Measurements from ENCODE around the gene ASXL3.

The ASXL3 gene

DNA sequence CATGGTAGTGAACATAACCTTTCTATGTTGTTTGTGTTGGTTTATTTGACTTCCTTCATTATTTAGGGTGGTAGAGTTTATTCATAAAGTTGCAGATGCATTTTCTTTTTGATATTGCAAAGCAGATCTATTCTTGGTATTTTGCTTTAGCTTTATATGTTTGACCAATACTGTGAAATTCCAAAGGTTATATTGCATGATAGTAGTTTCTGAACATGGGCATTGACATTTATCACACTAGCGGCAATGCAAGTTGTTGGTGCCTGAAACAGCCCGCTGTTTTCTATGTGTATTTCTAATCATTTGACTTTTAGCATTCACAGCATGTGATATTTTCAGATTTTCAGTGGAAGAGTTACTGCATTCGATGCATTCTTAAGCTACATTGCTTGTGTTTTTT lies 87.2 kb downstream of the ASXL3 start:
- no peak for DNase-seq

DNA sequence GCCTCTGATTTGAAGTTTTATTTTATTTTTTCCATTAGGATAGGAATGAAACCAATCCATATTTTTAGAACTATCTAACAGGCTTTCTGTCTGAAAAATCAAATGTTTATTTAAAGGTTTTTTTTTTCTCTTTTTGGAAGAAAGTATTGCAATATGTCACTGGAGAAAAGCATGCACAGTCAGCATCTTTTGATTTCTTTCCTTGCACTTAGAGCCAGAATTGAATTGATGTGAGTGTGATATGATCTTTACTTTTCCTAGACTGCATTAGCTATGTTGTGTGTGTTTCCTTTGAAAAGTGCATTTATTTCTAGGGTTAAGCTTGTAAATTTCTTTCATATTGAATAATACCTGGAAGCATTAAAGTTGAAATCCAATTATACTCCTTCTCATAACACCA lies 87.6 kb downstream of the ASXL3 start:
- no peak for DNase-seq

DNA sequence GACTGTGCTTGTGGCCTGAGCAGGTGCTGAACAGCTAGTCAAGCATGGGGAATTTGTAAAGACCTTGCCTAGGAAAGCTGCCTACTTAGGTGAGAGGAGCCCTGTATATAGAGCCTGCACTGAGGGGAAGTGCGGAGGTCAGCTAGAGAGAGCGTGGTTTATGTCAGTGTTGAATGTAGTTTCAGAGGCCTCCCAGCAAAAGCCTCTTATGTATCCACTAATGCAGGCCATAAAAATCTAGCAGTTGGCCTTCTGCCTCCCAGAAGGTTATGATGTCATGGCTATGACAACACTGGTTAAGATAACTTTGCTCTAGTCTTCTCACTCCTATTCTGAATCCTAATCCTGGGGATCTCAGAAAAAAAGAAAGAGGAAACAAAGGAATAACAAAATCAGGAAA lies 88.9 kb downstream of the ASXL3 start:
- no peak for DNase-seq

DNA sequence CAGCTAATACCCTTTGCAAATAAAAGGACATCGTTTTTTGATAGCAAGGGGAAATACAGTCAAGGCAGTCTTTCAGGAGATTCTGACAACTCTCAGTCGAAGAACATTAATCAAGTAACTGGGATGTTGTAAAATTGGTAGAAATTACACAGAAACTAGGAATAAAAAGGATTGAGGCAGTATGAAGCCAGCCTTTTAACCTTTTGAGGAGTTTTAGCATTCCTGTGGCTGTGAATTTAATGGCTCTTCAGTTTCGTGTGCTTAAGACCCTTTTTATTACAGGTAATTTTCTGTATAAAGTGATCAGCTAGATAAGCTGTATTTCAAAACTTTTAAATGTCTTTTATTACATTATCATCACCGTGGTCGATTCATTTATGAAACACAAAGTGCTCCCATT lies 91.6 kb downstream of the ASXL3 start:
- DNase-seq: no peak

DNA sequence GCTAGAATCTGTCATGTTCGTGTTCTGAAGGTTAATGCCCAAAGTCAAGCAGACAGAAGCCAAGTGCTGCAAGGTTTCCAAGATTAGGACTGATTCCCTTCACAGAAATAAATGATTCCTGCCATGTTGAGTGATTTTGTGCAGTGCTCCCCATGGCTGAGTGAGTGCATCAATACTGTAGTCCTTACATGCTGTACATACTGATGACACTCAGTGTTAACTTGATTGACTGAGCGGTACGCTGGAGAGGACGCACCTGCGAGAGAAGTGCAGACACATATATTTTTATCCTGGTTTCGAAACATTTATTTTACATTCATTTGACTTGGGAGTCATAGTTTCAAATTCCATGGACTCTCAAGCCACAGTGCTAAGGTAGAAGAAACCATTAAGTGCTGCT lies 92.0 kb downstream of the ASXL3 start:
- no peak for DNase-seq

DNA sequence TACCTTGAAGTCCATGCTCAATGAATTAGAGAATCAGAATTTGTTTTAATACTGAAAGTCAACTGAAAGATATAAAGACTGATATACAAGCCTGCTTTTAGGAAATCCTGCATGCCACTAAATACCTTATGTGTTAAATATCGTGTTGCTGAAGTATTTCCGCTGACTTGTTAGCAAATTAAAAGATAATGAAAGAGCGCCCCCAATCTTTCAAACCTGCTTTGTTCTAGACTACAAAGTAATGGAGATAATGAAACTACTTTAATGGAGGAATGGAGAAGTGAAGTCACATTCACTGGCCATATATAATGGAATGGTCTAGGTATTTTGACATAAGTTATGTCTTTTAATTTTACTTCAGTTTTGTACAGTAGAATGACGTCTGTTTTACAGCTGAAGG lies 95.7 kb downstream of the ASXL3 start:
- DNase-seq: no peak

DNA sequence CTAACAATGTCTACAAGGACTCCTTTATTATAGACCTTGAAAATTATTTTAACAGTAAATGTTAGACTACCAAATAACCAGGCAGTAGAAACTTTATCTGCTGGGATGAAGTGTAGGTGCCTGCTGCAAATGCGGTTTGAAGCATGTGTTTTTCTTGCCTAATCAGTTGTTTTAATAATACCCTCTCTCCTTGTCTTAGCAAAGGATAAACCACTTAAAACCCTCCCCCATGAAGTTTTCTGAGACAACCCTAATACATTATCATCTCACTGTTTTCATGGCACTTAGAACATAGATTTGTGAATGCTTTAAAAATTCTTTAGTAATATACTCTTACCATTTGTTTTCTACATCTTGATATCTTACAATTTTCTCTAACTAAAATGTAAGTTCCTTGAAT lies 98.6 kb downstream of the ASXL3 start:
- no peak for DNase-seq

DNA sequence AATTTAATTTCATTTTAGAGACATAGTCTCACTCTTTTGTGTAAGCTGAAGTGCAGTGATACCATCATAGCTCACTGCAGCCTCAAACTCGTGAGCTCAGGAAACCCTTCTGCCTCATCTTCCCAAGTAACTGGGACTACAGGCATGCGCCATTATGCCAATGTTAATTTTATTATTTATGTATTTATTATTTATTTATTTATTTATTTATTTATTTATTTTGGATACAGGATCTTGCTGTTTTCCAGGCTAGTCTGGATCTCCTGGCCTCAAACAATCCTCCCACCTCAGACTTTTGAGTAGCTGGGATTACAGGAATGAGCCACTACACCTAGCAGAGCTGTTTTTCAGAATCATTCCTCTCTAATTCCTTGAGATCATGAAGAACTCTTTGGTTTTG lies 99.9 kb downstream of the ASXL3 start:
- DNase-seq: no peak

DNA sequence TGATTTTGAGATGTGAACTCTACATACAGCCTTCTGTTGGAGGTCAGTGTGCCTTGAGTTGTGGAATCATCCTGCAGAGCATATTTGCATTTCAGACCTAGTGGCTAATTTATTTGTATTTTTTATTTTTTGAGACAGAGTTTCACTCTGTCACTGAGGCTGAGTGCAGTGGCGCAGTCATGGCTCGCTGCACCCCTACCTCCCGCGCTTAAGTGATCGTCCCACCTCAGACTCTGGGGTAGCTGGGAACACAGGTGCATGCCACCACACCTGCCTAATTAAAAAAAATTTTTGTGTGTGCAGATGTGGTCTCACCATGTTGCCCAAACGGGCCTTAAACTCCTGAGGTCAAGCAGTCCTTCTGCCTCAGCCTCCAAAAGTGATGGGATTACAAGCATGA lies 104.4 kb downstream of the ASXL3 start:
- DNase-seq: no peak

DNA sequence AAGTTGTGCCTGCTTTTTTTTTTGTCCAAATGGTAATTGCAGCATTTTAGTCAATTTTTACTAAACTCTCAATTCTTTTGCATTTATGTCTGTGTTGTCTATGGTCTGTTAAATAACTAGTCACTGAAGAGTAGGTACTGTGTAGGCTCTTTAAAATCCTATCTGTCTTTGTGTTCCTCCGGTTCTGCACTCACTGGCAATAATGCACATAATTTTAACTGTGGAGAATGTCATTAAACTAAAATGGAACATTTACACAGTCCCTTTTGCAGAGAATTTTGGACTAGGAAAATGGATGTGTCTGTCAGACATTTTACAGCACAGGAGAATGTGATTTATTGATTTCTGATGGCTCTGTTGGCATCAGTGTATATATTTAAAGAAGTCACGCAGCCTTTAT lies 116.6 kb downstream of the ASXL3 start:
- no peak for DNase-seq

DNA sequence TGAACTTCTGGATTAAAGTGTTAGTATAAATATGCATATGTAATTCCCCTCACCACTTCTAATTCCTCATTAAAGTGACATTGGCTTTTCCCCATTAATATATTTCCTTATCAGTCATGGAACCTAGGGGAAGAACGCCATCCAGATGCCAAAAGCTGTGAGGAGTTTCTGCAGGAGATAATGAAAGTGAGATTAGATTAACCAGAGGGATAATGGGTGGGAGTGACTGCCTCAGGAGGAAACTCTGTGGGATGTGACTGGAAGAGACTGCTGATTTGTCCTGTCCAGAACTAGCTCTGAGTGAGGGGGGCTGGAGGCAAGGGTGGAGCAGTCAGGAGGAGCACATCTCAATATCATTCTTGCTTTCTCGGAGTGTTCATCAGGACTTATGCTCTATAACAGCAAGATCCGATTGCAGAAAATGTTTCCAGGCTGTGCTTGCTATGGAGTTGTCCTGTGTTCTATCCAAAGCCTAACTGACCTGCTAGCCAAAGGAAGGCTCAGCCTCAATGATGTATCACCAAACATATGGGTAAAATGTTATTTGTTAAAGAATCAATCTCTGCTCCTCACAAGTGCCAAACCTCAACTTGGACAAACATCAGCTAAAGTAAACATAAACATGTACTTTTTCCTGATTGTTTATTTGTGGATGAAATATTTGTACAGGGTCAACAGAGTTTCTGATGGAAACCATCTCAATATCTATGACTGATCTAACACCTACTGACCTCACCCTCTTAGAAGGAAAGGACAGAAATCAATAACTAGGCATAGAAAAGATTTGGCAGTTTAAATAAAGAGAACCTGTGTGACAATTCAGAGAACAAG lies 118.5 kb downstream of the ASXL3 start:
- DNase-seq: no peak

DNA sequence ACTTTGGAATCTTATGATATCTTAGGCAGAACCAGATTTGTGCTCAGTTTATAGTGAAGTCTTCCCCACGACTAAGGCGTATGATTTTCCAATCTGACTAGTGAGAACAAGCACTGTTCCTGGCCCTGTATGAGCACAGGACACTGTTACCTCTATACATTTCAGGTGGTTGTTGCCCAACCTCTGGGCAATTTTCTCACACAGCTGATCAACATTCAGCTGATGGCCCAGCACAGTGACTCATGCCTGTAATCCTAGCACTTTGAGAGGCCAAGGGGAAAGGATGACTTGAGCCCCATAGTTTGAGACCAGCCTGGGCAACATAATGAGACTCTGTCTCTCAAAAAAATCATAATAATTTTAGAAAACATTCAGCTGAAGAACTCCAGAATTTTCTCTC lies 119.5 kb downstream of the ASXL3 start:
- DNase-seq: no peak

DNA sequence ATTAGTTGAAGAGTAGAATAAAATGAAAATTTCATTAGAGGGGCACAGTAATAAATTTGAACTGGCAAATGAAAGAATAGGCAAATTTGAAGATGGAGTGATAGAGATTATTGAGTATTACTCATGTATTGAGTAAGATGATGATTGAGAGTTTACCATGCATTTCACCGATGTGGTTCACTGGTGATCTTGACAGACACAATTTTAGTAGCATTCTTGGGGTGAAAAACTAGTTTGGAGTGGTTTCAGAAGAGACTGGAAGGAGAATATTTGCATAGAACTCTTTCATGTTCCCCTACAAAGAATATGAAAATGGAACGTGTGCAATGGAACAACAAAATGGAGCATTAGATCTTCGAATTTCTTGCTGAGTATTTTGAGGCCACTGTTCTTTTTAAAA lies 121.4 kb downstream of the ASXL3 start:
- no peak for DNase-seq

DNA sequence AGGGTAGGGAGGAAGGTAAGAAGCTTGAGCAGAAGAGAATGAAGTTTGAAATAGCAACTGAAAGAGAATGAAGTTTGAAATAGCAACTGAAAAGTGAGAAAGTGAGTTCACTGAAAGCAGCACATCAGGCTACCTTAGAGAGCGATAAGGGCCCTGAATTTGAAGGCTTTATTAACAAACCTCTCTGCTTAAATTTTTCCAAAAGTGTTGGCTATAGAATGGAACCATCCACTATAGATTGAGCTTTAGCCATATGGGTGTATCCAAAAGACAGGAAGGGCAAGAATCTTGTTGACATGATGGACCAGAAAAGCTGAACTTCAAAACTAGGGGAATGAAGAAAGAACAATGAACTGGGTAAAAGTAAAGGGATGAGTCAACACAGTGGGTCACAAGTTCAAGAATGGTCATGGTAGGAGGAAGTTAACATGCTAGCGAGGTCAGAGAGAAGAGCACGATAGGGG lies 122.5 kb downstream of the ASXL3 start:
- no peak for DNase-seq

DNA sequence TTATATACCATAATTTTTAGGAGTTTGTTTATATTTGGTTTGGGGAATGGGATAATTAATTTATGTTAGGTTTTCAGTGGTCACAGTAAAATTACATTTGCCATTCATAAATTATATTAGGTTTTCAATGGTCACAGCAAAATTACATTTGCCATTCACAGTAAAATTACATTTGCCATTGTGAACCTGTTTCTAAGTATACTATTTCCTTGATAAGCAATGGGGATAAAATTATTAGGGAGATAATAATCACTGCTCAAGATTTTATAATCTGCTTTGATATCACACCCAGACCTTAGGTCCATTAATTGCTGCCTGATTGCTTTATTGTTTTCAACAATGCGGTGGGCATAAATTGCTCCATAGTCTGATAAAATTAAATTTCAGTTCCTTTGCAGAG lies 124.6 kb downstream of the ASXL3 start:
- no peak for DNase-seq

DNA sequence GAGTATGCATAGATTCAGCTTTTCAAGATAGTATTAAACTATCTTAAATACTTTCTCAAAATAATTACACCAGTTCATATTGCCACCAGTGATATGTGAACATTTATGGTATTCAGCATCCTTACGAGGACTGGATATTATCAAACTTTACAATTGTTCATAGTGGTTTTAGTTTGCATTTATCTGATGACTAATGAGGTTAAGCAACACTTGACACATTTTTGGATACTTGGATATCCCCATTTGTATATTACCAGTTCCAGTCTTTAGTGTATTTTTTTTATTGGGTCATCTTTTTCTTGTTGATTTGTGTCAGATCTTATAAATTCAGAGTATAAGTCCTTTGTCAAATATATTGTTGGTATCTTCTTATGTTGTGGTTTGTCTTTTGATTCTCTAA lies 128.4 kb downstream of the ASXL3 start:
- DNase-seq: no peak

DNA sequence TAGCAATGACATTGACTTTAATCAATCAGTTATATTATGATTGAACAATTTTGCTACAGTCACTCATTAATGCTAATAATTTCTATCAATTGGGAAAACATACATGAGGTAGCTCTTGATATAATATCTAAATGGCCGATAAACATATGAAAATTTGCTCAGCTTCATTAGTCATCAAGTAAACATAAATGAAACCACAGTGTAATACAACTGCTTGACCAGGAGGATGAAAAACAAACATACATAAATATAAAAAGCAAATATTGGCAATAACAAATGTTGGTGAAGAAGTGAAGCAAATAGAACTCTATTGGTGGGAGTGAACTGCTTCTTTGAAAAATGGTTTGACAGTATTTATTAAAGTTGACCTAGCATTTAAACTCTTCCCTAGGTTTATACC lies 130.9 kb downstream of the ASXL3 start:
- DNase-seq: no peak

DNA sequence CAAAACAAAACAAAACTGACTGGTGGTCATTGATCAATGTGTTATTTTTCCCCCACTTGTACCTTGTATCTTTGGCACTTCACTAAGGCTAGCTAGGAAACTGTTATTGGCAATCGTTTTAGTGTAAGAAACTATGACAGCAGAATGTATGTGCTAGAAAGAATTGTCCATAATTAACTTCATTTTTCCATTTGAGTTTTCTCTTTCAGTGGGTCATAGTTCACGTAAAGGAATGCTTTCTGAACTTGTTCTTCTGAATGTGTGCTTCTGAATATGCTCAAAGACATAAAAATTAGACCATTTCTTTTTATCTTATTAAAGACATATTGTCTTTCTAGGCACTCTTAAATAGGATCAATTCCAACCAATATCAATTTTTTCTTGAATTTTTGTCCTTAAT lies 132.2 kb downstream of the ASXL3 start:
- no peak for DNase-seq

DNA sequence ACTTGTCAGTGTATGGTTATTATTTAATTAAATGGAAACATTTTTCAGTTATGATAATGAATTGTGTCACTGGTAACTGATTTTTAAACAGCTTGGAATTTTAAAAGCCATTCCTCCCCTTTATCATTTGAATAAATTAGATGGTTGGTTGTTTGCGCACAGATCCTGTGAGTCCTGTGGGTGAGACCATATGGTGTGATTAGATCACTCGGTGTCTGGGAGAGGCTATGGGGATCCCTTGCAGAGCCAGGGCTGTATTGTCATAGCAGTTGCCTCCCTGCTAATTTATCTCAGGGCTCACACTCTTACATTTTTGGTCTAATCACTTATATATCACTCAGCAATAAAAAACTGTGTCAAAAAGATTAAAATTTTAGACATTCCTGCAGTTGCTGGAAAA lies 133.5 kb downstream of the ASXL3 start:
- DNase-seq: no peak

DNA sequence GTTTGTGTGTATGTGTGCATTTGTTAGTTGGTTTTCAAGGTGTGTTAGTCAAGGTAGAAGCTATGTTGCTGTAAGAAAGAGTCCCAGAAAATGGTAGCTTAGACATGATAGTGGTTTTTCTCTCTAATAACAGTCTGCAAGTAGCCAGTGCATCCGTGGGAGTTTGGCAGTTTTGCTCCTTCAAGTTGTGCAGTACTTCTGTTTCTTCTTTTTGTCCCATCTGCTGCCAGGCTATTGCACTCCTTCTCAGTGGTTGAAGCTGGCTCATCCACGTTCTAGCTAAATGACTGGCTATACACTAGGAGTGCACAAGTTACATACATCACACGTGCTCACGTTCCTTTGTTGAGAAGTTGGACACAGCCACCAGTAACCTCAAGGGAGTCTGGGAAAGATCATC lies 134.7 kb downstream of the ASXL3 start:
- DNase-seq: no peak

DNA sequence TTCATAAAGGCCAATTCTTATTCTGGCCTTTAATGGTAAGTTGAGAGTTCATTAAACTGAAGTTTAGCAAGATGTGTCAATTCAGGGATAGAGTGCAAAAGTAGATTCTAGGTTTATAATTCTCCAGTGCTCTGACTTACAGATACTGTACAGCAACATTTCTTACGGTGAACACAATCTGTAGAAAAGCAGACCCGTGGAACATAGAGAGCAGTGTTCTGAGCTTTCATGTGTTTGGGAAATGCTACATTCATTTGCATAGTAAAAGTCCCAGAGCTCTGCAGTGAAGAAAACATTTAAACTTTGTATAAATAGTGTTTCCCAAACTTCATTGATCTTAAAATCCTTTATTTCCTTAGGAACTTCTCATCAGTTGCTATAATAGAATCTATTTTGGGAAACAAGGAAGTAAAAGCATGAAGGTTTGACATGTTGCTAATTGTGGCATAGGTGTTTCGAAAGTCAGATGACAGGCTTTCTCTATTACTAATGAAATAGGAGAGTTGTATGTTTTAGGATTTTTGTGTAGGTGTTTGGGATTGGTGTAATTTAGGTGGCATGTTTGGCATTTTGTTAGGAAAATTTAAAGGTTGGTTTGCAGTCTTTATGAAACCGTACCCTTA lies 138.2 kb downstream of the ASXL3 start:
- no peak for DNase-seq

DNA sequence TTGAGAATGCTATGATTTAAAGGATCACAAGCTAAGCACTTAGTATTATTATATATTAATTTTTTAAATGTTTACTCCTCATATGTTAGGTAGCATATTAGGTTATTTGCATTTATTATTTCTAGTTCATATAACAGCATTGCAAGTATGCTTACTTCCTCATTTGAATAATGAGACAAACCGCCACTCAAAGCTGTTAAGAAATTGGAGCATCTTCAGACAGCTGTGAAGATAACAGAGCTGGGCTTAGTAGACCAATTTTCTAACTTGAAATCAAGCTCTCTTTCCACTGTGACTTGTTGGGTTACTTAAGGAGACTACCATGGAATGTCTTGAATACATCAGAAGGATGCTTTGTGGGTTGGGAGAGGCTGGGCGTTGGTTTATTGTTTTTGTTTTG lies 139.3 kb downstream of the ASXL3 start:
- DNase-seq: no peak

DNA sequence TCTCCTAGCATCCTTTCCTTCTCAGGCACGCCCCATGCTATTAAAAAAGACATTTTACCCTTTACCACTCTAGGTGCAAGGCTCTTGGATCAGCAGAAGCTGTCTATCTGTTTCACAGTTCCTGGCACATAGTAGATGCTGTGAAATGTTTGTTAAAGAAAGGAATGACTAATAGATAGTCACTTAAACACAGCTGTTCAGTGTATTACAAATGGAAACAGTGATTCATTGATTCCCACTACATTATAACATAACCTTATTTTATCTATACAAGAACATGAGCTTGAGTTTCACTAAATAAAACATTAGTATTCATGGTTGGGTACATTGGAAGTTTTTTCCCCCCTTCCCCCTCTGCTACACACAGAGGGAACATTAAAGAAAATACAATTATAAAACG lies 142.1 kb downstream of the ASXL3 start:
- DNase-seq: no peak

DNA sequence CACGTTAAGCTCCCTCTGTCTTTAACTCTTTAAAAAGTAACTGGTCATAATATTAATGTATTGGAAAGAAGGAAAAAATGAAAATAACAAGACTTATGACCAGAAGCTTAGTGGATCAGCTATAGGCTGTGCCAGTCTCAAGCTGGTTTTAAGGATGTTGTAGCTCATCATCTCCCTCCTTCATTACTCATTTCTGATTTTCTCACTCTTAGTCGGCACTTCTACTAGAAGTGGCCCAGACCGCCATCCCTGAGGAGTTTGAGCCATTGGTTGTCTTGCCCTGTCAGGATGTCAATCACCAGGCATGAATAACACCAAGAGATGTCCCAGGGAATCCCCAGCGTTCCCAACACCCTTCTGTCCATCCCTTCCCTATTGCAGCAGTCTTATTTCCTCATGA lies 151.5 kb downstream of the ASXL3 start:
- no peak for DNase-seq

DNA sequence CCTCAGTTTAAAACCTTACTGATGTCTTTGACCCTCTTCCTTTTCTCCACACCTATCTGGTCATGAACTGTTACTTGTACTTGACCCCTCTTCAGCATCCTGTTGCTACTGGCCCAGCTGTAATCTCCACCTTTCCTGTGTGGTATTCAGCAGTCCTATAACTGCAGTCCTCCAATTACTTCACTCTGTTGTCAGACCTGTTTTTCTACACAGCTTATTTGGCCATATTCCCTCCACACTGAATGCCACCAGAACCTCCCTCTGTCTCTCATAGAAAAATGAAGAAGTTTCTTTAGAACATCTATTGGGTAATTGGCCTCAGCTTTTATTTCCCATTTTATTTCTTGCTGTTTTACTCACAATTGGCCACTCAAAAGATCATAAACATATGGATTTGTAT lies 155.4 kb downstream of the ASXL3 start:
- DNase-seq: no peak

All from activated CD4-positive, alpha-beta T cell treated with anti-CD3 and anti-CD28 coated beads, Interleukin-2, amount 50 U/mL, for 48 hours (primary cell).